Left lung (tissue), 10 donors: ENCODE measurements around the gene DTWD1. TPM values are rescaled to one million over a fixed set of nuclear protein-coding genes. Genes with fewer than 3 reads are reported as not detected.
"Not testable (repeated sequence)": the region's sequence is repeated elsewhere in the genome, so short reads cannot be mapped to it uniquely, and the experiment has no call there.

Experiments
- ATAC-seq: fragments of 200-7000 bp; cut with Tn5 transposase; one replicate; pipeline ENCODE4 v1.9.1; 2020; ENCODE audit warnings: moderate library complexity
- DNase-seq, 4 donors: peaks; one replicate each; pipeline ENCODE4 v3.0.0-alpha.2; 2013 to 2020
- H3K27ac ChIP-seq, 2 donors: fragments of 200-600 bp; sonication (generic) in 1 of 2; one replicate each; pipeline versions ENCODE4 v1.5.0 to v1.8.0; 2020 to 2021
- H3K27me3 ChIP-seq, 2 donors: fragments of 200-600 bp; sonication (generic) in 1 of 2; one replicate each; pipeline versions ENCODE4 v1.5.0 to v1.8.0; 2020 to 2021
- H3K36me3 ChIP-seq, 2 donors: fragments of 200-600 bp; sonication (generic) in 1 of 2; one replicate each; pipeline versions ENCODE4 v1.5.0 to v1.8.0; 2020 to 2021
- H3K4me1 ChIP-seq, 2 donors: fragments of 200-600 bp; one replicate each; pipeline ENCODE4 v1.8.0; 2021
- H3K4me3 ChIP-seq, 2 donors: fragments of 200-600 bp; sonication (generic) in 1 of 2; one replicate each; pipeline versions ENCODE4 v1.5.0 to v1.8.0; 2020 to 2021; ENCODE audit warnings: mild to moderate bottlenecking in 1 of 2
- H3K9me3 ChIP-seq, 2 donors: fragments of 200-600 bp; sonication (generic) in 1 of 2; one replicate each; pipeline versions ENCODE4 v1.5.0 to v1.8.0; 2020 to 2021
- intact Hi-C, 2 donors: fragments of 100-400 bp; cut with DNase I; formaldehyde crosslinking; loops; one replicate each; pipeline versions ENCODE4 v1.11.2 to v1.14.2; 2022
- polyA plus RNA-seq, 6 donors: library from polyadenylated mRNA; unstranded; fragments of 120-200 nt; gene quantifications; one replicate each; pipeline ENCODE4 v1.2.1, GENCODE V29; 2013; ENCODE audit not compliant: insufficient read length in 6 of 6
- total RNA-seq, 2 donors: library from RNA; stranded (reverse); fragmentation: NEBNext Ultra II Directional; extraction: Animal tissue kit (Norgen Biotek cat#: 25700); gene quantifications; one replicate each; pipeline ENCODE4 v1.2.1, GENCODE V29; 2021
- TF ChIP-seq, protein P1 (sequence below), 2 donors: fragments of 200-600 bp; sonication (generic) in 1 of 2; IDR thresholded peaks; one replicate each; pipeline versions ENCODE4 v1.5.0 to v1.8.0; 2021; ENCODE audit warnings: antibody characterized with exemption in 2 of 2
- donor health status: DM: no; HTN: yes; CAD: no.
- donor health status: DM: no; HTN: no; CAD: no.

DTWD1 gene
- total and polyA plus RNA-seq, 8 donors, result 21.5 to 53.4 (median 45.8) TPM

DNA sequence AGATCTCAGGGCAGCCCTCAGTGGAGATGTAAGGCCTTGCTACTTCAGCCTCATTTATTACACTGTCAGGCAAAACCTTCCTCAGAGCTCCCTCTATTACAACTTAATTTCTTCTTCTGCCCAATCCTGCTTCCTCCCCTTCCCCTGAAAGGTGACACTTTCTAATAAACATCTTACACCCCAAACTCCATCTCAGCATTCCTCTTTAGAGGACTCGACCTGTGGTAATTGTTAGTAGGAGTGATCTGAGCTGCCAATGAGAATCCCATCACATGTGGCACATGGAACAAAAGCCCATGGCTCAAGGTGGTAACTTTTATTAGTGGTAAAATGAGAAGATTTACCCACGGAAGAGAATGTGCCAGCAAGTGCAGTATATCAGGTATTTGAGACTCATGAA is 29.8 kb downstream of the DTWD1 start:
- no peak overlapping the region for H3K27ac ChIP-seq
- H3K27me3 ChIP-seq, result no peaks in the 10 kb centered on the region
- no peak overlapping the region for H3K4me3 ChIP-seq
- peaks cover 0 to 27% of the 10 kb centered on the region in 2 donors for H3K9me3 ChIP-seq
- ATAC-seq, result no peak
- TF ChIP-seq, protein P1, sequence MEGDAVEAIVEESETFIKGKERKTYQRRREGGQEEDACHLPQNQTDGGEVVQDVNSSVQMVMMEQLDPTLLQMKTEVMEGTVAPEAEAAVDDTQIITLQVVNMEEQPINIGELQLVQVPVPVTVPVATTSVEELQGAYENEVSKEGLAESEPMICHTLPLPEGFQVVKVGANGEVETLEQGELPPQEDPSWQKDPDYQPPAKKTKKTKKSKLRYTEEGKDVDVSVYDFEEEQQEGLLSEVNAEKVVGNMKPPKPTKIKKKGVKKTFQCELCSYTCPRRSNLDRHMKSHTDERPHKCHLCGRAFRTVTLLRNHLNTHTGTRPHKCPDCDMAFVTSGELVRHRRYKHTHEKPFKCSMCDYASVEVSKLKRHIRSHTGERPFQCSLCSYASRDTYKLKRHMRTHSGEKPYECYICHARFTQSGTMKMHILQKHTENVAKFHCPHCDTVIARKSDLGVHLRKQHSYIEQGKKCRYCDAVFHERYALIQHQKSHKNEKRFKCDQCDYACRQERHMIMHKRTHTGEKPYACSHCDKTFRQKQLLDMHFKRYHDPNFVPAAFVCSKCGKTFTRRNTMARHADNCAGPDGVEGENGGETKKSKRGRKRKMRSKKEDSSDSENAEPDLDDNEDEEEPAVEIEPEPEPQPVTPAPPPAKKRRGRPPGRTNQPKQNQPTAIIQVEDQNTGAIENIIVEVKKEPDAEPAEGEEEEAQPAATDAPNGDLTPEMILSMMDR (IDR thresholded peaks at IDR 0.05), result no peak
- no peak for DNase-seq
- no peaks in the 10 kb centered on the region for H3K36me3 ChIP-seq
- H3K4me1 ChIP-seq, result no peaks in the 10 kb centered on the region
- intact Hi-C loops, result no loop called here

DNA sequence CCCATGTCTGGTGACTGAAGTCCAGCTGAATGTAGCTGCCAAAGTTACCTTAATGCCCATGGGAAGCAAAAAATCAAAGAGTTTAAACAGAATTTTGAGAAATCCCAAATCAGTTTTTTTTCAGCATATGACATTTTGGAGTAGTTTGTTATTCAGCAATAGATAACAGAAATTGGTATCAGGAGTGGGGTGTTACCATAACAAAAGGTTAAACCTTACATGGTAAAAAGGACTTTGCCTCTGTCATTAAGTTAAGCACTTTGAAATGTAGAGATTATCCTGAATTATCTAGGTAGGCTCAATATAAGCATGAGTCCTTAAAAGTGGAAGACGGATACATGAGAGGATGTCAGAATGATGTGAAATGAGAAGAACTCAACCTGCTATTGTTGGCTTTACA is 32.1 kb downstream of the DTWD1 start:
- ATAC-seq, result no peak
- peaks cover 0 to 27% of the 10 kb centered on the region in 2 donors for H3K9me3 ChIP-seq
- H3K4me1 ChIP-seq, result no peaks in the 10 kb centered on the region
- DNase-seq, result no peak
- TF ChIP-seq, protein P1 (IDR thresholded peaks at IDR 0.05), result no peak
- no peaks in the 10 kb centered on the region for H3K36me3 ChIP-seq
- H3K27me3 ChIP-seq, result no peaks in the 10 kb centered on the region
- intact Hi-C loops, result no loop called here
- H3K27ac ChIP-seq, result no peak overlapping the region
- no peak overlapping the region for H3K4me3 ChIP-seq

DNA sequence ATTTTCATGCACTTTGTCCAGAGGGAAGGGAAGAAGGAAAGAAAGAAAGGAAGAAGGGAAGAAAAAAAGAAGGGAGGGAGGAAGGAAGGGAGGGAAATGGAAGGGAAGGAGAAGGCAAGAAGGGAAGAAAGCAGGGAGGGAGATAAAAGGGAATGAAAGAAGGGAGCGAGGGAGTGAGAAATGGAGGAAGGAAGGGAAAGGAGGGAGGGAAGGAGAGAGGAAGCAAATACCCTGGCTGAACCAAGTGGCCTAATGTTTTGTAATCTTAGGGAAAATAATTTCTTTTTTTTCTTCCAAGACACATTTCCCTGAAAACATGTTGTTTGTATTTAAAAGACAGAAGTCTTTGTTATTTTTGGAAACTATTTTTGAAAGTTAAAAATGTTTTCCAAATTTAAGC is 35.9 kb downstream of the DTWD1 start:
- no peaks in the 10 kb centered on the region for H3K4me1 ChIP-seq
- TF ChIP-seq, protein P1 (IDR thresholded peaks at IDR 0.05), result no peak
- intact Hi-C loops, result no loop called here
- ATAC-seq, result no peak
- no peak overlapping the region for H3K27ac ChIP-seq
- no peak for DNase-seq
- H3K4me3 ChIP-seq, result no peak overlapping the region
- no peaks in the 10 kb centered on the region for H3K36me3 ChIP-seq
- no peaks in the 10 kb centered on the region for H3K27me3 ChIP-seq
- H3K9me3 ChIP-seq, result peaks cover 0 to 27% of the 10 kb centered on the region in 2 donors

DNA sequence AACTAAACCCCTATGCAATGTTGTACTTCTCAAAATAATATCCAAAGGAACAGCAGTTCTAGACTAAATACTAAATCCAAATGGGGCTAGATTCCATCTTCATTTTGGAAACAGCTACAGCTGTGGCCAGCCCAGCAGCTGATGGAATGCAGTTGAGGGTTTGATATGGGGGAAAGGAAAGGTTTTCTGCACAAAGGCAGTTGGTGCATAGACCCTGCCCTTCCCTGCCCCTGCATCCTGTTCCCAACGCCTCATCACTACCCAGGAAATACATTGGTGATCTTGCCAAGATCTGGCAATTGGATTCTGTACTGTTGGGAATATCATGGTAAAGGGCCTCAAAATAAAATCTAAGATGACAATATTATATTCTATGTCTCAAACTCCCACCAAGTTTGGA is 43.9 kb downstream of the DTWD1 start:
- Histone ChIP-seq H3K9me3 (no peaks in the 10 kb centered on the region), H3K4me3 (no peak overlapping the region), H3K4me1 (no peaks in the 10 kb centered on the region), H3K27me3 (no peaks in the 10 kb centered on the region), H3K36me3 (no peaks in the 10 kb centered on the region), H3K27ac (no peak overlapping the region)
- intact Hi-C loops, result no loop called here
- TF ChIP-seq, protein P1 (IDR thresholded peaks at IDR 0.05), result no peak
- ATAC-seq, result no peak
- peak in 1 of 4 donors; percentile 44 for DNase-seq

DNA sequence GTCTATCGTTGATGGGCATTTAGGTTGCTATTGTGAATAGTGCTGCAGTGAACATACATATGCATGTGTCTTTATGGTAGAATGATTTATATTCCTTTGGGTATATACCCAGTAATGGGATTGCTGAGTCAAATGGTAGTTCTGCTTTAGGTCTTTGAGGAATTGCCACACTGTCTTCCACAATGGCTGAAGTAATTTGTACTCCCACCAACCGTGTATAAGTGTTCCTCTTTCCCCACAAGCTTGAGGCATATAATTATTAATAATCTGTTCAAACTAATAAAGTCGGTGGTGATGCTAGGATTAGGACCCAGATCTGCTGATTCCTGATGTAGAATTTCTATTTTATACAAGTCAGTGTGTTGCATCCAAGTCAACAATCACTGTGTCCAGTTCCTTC is 45.6 kb downstream of the DTWD1 start:
- DNase-seq, H3K36me3 ChIP-seq, H3K9me3 ChIP-seq, H3K27ac ChIP-seq, H3K4me1 ChIP-seq, ATAC-seq, H3K4me3 ChIP-seq, H3K27me3 ChIP-seq, intact Hi-C loops: not testable (repeated sequence)

DNA sequence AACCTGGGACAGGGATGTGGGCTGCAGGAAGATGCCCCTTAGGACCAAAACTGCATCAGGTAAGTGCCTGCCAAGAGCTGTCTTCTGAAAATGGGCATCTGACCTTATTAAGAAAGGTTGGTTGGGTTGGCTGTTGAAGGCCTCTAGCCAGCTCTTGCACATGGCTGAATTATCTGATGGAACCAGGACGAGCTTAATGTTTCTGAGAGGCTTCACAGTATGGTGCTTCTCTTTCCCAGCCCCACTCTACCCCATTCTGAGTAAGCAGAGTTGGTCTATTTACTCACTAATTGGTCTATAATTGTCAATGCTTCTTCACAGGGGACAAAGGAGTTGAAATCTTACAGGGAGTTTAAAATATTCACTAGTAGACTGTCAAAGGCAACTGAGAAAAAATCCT is 48.4 kb downstream of the DTWD1 start:
- no peak for ATAC-seq
- H3K9me3 ChIP-seq, result no peaks in the 10 kb centered on the region
- no peak for DNase-seq
- H3K27ac ChIP-seq, result no peak overlapping the region
- no peaks in the 10 kb centered on the region for H3K27me3 ChIP-seq
- no peaks in the 10 kb centered on the region for H3K36me3 ChIP-seq
- no peak overlapping the region for H3K4me3 ChIP-seq
- H3K4me1 ChIP-seq, result no peaks in the 10 kb centered on the region
- intact Hi-C loops, result no loop called here
- TF ChIP-seq, protein P1 (IDR thresholded peaks at IDR 0.05), result no peak
